Breast epithelium (tissue), 4 donors: ENCODE results near the gene COL26A1. TPM values are rescaled to one million over a fixed set of nuclear protein-coding genes. Genes with fewer than 3 reads are reported as not detected.
"Not testable (repeated sequence)": the region's sequence is repeated elsewhere in the genome, so short reads cannot be mapped to it uniquely, and the experiment has no call there.

Source experiments
- DNase-seq, 2 donors: peaks; one replicate each; pipeline ENCODE4 v3.0.0-alpha.2; 2019; ENCODE audit warnings: low spot score in 2 of 2
- H3K27ac ChIP-seq, 2 donors: fragments of 200-600 bp; sonication (generic) in 1 of 2; one replicate each; pipeline ENCODE4 v1.5.1; 2016 to 2019; ENCODE audit warnings: mild to moderate bottlenecking in 1 of 2
- H3K27me3 ChIP-seq, 2 donors: fragments of 200-600 bp; sonication (generic) in 1 of 2; one replicate each; pipeline versions ENCODE4 v1.5.1 to v1.6.0; 2017 to 2019; ENCODE audit warnings: control low read depth in 1 of 2, mild to moderate bottlenecking in 1 of 2
- H3K36me3 ChIP-seq: fragments of 200-600 bp; one replicate; pipeline ENCODE4 v1.5.1; 2019
- H3K4me1 ChIP-seq, 2 donors: fragments of 200-600 bp; sonication (generic); one replicate each; pipeline ENCODE4 v1.5.1; 2016 to 2019; ENCODE audit warnings: control low read depth in 1 of 2
- H3K4me3 ChIP-seq, 3 donors: fragments of 200-600 bp; sonication (generic); 1 replicate in 2 of 3; 2 replicates in 1 of 3; pipeline ENCODE4 v1.5.1; 2016 to 2019; ENCODE audit warnings: mild to moderate bottlenecking in 3 of 3, moderate library complexity in 2 of 3
- H3K9me3 ChIP-seq, 2 donors: fragments of 200-600 bp; sonication (generic) in 1 of 2; one replicate each; pipeline ENCODE4 v1.5.1; 2016 to 2019; ENCODE audit warnings: control low read depth in 1 of 2
- CTCF ChIP-seq, 3 donors: fragments of 450-650 bp; IDR thresholded peaks; one replicate each; pipeline ENCODE4 v1.5.1; 2016 to 2017; ENCODE audit warnings: antibody characterized with exemption in 3 of 3, mild to moderate bottlenecking in 3 of 3, moderate library complexity in 3 of 3
- POLR2A ChIP-seq: fragments of 450-650 bp; IDR thresholded peaks from one replicate; pipeline ENCODE4 v1.6.1; 2016; ENCODE audit warnings: antibody characterized with exemption, mild to moderate bottlenecking, moderate library complexity
- POLR2AphosphoS5 ChIP-seq, 3 donors: sonication (generic); formaldehyde crosslinking; IDR thresholded peaks; one replicate each; pipeline ENCODE4 v1.6.1; 2017; ENCODE audit warnings: antibody characterized with exemption in 3 of 3
- intact Hi-C: fragments of 100-400 bp; cut with DNase I; formaldehyde crosslinking; loops from one replicate; pipeline ENCODE4 v1.15.1; 2023; ENCODE audit warnings: low total_unique reads
- total RNA-seq, 3 donors: library from RNA; depleted of rRNA; stranded (reverse); fragments of >200 nt; gene quantifications; one replicate each; pipeline ENCODE4 v1.1.0, GENCODE V29; 2016

The COL26A1 gene
- total RNA-seq, 3 donors from 2014 or later, result not detected

DNA sequence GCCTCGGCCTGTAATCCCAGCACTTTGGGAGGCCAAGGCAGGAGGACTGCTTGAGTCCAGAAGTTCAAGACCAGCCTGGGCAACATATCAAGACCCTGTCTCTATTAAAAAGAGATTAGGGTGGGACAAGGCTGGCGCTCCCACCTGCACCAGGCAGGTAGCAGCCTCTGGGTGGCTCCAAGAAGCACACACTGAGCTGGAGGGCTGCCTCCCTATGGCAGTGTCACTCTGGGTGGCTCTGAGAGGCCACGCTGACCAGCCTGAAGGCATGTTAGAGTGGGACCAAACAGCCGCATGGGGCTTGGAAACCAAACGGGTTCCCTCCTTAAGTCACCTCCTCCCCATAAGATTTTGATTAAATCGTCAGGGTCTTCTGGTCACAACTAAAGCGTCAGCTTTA is 19.8 kb upstream of the COL26A1 start:
- Histone ChIP-seq H3K27ac (no peak overlapping the region), H3K4me1 (no peaks in the 10 kb centered on the region), H3K36me3 (no peaks in the 10 kb centered on the region), H3K4me3 (no peak overlapping the region), H3K9me3 (no peaks in the 10 kb centered on the region), H3K27me3 (no peaks in the 10 kb centered on the region)
- TF ChIP-seq CTCF (IDR thresholded peaks at IDR 0.05), result no peak
- no peak for TF ChIP-seq POLR2AphosphoS5 (IDR thresholded peaks at IDR 0.05)
- no peak for TF ChIP-seq POLR2A
- no peak for DNase-seq
- intact Hi-C loops, result no loop called here

GRCh38 chr7:101347477-101347876 is 15.2 kb upstream of the COL26A1 start:
- H3K27me3 ChIP-seq, result no peaks in the 10 kb centered on the region
- H3K4me3 ChIP-seq, result no peak overlapping the region
- no peaks in the 10 kb centered on the region for H3K9me3 ChIP-seq
- TF ChIP-seq POLR2AphosphoS5 (IDR thresholded peaks at IDR 0.05) (no peak), CTCF (IDR thresholded peaks at IDR 0.05) (no peak), POLR2A (no peak)
- H3K4me1 ChIP-seq, result no peaks in the 10 kb centered on the region
- DNase-seq, result no peak
- intact Hi-C loops, result no loop called here
- H3K36me3 ChIP-seq, result no peaks in the 10 kb centered on the region
- H3K27ac ChIP-seq, result no peak overlapping the region

DNA sequence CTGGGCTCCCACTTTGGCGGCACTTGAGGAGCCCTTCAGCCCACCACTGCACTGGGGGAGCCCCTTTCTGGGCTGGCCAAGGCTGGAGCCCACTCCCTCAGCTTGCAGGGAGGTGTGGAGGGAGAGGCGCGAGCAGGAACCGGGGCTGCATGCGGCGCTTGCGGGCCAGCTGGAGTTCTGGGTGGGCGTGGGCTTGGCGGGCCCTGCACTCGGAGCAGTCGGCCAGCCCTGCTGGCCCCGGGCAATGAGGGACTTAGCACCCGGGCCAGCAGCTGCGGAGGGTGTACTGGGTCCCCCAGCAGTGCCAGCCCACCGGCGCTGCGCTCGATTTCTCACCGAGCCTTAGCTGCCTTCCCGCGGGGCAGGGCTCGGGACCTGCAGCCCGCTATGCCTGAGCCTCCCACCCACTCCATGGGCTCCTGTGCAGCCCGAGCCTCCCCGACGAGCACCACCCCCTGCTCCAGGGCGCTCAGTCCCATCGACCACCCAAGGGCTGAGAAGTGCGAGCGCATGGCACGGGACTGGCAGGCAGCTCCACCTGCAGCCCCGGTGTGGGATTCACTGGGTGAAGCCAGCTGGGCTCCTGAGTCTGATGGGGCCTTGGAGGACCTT is 14.1 kb upstream of the COL26A1 start:
- intact Hi-C loops, H3K9me3 ChIP-seq, H3K36me3 ChIP-seq, H3K4me1 ChIP-seq, DNase-seq, H3K4me3 ChIP-seq, H3K27me3 ChIP-seq, H3K27ac ChIP-seq: not testable (repeated sequence)

- intact Hi-C loops, H3K27ac ChIP-seq, DNase-seq, H3K4me1 ChIP-seq, H3K9me3 ChIP-seq, H3K36me3 ChIP-seq, H3K27me3 ChIP-seq, H3K4me3 ChIP-seq: not testable (repeated sequence)
Observed at GRCh38 chr7:101349300-101349699, 13.4 kb upstream of the COL26A1 start.

DNA sequence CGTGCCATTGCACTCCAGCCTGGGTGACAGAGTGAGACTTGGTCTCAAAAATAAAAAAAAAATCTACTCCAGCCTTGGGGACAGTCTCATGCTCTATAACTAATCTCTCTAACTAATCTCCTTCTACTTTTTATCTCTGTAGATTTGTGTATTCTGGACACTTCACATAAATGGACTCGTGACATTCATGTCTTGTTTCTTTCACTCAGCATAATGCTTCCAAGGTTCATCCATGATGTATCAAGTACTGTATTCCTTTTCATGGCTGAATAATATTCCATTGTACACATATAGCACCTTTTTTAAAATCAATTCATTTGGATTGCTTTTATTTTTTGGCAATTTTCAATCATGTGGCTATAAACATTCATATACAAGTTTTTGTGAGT is 9.8 kb upstream of the COL26A1 start:
- H3K4me1 ChIP-seq, result no peaks in the 10 kb centered on the region
- H3K27ac ChIP-seq, result no peak overlapping the region
- H3K4me3 ChIP-seq, result no peak overlapping the region
- intact Hi-C loops, result no loop called here
- DNase-seq, result no peak
- H3K27me3 ChIP-seq, result no peaks in the 10 kb centered on the region
- no peaks in the 10 kb centered on the region for H3K36me3 ChIP-seq
- TF ChIP-seq POLR2A (no peak), POLR2AphosphoS5 (IDR thresholded peaks at IDR 0.05) (no peak), CTCF (IDR thresholded peaks at IDR 0.05) (no peak)
- H3K9me3 ChIP-seq, result no peaks in the 10 kb centered on the region

DNA sequence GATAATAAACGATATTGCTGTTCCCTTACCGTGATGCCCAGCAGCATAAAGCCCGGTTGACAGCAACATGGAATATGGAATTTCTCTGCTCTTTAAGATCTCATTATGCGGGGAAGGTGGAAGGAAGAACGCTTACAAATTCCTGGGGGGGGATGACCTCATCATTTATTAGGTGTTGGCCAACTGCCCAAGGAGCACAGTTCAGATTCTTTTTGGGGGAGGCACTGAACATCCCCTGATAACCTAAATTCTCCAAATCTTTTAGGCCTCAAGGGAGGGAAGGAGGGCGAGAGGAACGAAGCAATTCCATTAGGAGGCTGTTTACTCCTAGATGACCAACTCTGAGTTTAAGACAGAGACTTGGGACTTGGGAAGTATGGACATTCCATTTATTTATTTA is 5.2 kb upstream of the COL26A1 start:
- intact Hi-C loops, result no loop called here
- Histone ChIP-seq H3K27ac (no peak overlapping the region), H3K27me3 (no peaks in the 10 kb centered on the region), H3K4me3 (no peak overlapping the region), H3K4me1 (no peaks in the 10 kb centered on the region), H3K36me3 (no peaks in the 10 kb centered on the region), H3K9me3 (no peaks in the 10 kb centered on the region)
- no peak for TF ChIP-seq CTCF (IDR thresholded peaks at IDR 0.05)
- TF ChIP-seq POLR2AphosphoS5 (IDR thresholded peaks at IDR 0.05), result no peak
- TF ChIP-seq POLR2A, result no peak
- DNase-seq, result no peak
